Transverse colon (tissue), 4 donors: ENCODE results near the gene PCED1B.

Experiments
- CTCF ChIP-seq, 5 experiments: fragments of 200-600 bp in 3 of 5; fragments of 450-650 bp in 2 of 5; sonication (generic) in 3 of 5; IDR thresholded peaks; 1 replicate in 2 of 5; 2 replicates in 3 of 5; pipeline ENCODE4 v1.5.1; 2016 to 2017; ENCODE audit warnings: antibody characterized with exemption in 5 of 5, inconsistent platforms in 3 of 5, mild to moderate bottlenecking in 2 of 5, moderate library complexity in 1 of 5
- POLR2A ChIP-seq: fragments of 450-650 bp; IDR thresholded peaks from one replicate; pipeline ENCODE4 v1.6.1; 2016; ENCODE audit warnings: antibody characterized with exemption, mild to moderate bottlenecking, moderate library complexity
- POLR2AphosphoS5 ChIP-seq, 3 donors: sonication (generic); formaldehyde crosslinking; IDR thresholded peaks; one replicate each; pipeline ENCODE4 v1.6.1; 2016; ENCODE audit warnings: antibody characterized with exemption in 3 of 3

GRCh38 chr12:47123730-47124129 is 44.3 kb downstream of the PCED1B start:
- TF ChIP-seq CTCF (IDR thresholded peaks at IDR 0.05) (no peak), POLR2A (no peak), POLR2AphosphoS5 (IDR thresholded peaks at IDR 0.05) (no peak)
